ENCODE measurements around the gene CFAP47.

Gene CFAP47

DNA sequence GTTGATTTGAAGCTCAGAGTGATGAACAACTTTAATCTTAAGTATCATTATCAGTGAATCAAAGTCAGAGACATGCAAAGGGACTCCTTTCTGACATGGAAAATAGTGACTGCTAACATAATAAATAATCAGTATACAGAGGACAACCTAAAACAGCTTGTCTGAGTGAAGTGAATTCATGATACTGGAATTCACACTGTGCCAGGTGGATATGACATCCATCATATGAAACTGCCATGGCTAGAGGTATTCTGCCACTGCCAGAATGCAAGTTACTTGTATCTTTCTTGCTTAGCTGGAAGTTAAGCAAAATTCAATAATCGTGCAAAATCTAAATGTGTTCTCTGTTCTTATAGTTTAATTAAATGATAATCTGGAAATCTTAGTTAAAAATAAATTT is 429.0 kb downstream of the CFAP47 start:
- H3K4me3 ChIP-seq (ENCODE audit: low read depth, low read length): no peak overlapping the region
- TF ChIP-seq, protein P1, sequence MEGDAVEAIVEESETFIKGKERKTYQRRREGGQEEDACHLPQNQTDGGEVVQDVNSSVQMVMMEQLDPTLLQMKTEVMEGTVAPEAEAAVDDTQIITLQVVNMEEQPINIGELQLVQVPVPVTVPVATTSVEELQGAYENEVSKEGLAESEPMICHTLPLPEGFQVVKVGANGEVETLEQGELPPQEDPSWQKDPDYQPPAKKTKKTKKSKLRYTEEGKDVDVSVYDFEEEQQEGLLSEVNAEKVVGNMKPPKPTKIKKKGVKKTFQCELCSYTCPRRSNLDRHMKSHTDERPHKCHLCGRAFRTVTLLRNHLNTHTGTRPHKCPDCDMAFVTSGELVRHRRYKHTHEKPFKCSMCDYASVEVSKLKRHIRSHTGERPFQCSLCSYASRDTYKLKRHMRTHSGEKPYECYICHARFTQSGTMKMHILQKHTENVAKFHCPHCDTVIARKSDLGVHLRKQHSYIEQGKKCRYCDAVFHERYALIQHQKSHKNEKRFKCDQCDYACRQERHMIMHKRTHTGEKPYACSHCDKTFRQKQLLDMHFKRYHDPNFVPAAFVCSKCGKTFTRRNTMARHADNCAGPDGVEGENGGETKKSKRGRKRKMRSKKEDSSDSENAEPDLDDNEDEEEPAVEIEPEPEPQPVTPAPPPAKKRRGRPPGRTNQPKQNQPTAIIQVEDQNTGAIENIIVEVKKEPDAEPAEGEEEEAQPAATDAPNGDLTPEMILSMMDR (IDR thresholded peaks at IDR 0.05; ENCODE audit: insufficient read depth, low read depth, low read length, missing control alignments): no peak
- DNase-seq (ENCODE audit: low read depth): no peak

DNA sequence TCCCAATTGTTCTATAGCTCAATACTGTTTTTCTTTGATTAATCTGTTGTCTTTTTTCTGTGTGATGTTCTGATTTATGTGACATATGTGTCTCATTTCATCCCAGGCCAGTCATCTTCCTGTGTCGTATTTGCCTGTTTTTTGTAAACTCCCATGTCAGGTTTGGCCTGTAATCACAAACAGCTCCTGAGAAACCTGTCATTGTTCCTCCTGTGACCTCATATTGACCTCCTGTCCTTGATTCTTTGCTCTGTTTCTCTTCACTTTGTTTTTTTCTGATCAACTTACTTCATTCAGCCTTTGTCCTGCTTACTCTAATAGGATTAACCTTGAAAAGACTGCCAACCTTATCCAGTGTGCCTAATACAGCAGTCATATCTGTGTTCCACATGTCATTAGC is 438.3 kb downstream of the CFAP47 start:
- TF ChIP-seq, protein P1 (IDR thresholded peaks at IDR 0.05; ENCODE audit: insufficient read depth, low read depth, low read length, missing control alignments): no peak
- DNase-seq (ENCODE audit: low read depth): no peak
- H3K4me3 ChIP-seq (ENCODE audit: low read depth, low read length): no peak overlapping the region

DNA sequence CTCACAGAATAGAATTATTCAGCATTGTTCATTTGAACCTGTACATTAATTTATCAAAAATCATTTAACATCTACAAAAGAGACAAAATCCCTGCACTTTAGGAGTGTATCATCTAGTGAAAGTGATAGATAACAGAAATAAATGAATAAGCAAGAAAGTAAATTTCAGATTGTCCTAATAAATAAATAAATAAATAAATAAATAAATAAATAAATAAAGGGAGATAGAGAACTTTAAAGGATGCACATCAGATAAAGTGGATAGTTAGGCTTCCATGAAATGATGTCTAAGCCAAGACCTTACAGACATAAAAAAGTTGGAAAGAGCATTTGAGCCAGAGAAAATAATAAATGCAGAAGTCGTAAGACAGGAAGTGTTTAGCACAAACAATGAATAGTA is 444.7 kb downstream of the CFAP47 start:
- TF ChIP-seq, protein P1 (IDR thresholded peaks at IDR 0.05; ENCODE audit: insufficient read depth, low read depth, low read length, missing control alignments): no peak
- DNase-seq (ENCODE audit: low read depth): no peak
- no peak overlapping the region for H3K4me3 ChIP-seq (ENCODE audit: low read depth, low read length)

DNA sequence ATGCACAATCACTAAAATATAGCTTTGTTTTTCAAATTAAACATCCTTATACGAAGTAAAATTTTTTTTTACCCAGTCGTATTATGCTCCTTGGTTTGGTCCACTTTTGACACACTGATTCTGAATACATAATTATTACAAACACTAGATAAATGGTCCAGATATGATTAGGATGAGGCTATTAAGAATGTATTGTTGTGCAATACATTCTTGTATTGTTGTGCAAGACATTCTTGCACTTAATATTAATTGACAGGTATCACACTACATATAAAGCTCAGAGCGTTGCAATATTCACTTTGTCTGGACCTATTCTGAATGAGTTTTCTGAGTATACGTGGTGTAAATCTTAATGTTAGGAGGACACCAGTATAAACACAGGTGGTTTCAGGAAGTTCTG is 464.0 kb downstream of the CFAP47 start:
- TF ChIP-seq, protein P1 (IDR thresholded peaks at IDR 0.05; ENCODE audit: insufficient read depth, low read depth, low read length, missing control alignments): no peak
- no peak for DNase-seq (ENCODE audit: low read depth)
- H3K4me3 ChIP-seq (ENCODE audit: low read depth, low read length): no peak overlapping the region

DNA sequence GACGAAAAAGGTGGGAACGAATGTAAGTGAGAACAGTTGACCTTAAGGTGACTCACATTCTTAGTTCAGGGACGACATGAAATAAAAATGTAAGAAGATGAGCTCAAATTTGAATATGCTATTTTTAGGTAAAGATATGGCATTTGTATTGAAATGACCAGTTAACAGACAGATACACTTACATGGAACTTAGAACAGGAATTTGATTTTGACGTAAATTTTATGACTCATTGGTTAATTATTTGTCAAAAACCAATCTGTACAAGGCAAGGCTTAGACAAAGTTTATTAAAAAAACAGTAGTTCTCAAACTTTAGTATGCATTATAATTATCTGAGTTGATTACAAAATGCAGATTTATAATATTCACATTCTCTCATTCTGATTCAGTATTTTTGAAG is 469.4 kb downstream of the CFAP47 start:
- TF ChIP-seq, protein P1 (IDR thresholded peaks at IDR 0.05; ENCODE audit: insufficient read depth, low read depth, low read length, missing control alignments): no peak
- no peak overlapping the region for H3K4me3 ChIP-seq (ENCODE audit: low read depth, low read length)
- no peak for DNase-seq (ENCODE audit: low read depth)

DNA sequence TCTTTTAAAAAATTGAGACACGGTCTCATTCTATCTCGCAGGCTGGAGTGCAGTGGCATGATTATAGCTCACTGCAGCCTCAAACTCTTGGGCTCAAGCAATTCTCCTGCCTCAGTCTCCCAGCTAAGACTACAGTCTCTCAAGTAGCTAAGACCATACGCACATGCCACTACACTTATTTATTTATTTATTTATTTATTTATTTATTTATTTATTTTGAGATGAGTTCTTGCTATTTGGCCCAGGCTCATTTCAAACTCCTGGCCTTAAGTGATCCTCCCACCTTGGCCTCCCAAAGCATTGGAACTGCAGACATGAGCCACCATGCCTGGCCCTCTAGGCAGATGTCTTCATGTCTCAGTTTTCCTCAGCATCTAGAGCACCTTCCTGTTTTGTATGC is 482.2 kb downstream of the CFAP47 start:
- TF ChIP-seq, protein P1 (IDR thresholded peaks at IDR 0.05; ENCODE audit: insufficient read depth, low read depth, low read length, missing control alignments): no peak
- H3K4me3 ChIP-seq (ENCODE audit: low read depth, low read length): no peak overlapping the region
- DNase-seq (ENCODE audit: low read depth): no peak

DNA sequence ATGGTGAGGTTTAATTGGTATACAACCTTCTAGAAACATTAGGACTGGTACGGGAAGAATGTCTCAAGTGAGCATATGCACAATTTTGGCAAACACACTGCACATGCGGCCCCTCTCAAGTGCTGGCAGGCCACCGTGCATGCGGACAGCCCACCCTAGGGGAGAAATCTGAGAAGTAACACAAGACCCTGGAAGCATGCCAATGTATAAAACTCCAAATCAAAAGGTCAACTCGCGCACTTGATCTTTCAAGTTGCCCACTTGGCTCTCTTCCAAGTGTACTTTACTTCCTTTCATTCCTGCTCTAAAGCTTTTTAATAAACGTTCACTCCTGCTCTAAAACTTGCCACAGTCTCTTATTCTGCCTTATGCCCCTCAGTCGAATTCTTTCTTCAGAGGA is 488.3 kb downstream of the CFAP47 start:
- no peak for DNase-seq (ENCODE audit: low read depth)
- TF ChIP-seq, protein P1 (IDR thresholded peaks at IDR 0.05; ENCODE audit: insufficient read depth, low read depth, low read length, missing control alignments): no peak
- H3K4me3 ChIP-seq (ENCODE audit: low read depth, low read length): no peak overlapping the region

Measured in GM12865 (cell line).